Thymus (tissue), 11 donors: ENCODE measurements around the gene SMKR1. TPM values are rescaled to one million over a fixed set of nuclear protein-coding genes. Genes with fewer than 3 reads are reported as not detected.
A peak's percentile ranks its signal among the peaks of the same experiment; 100 is the strongest.
"Not testable (repeated sequence)": the region's sequence is repeated elsewhere in the genome, so short reads cannot be mapped to it uniquely, and the experiment has no call there.

ENCODE experiments used
- DNase-seq, 9 donors: peaks; one replicate each; pipeline ENCODE4 v3.0.0-alpha.2; 2013; ENCODE audit warnings: low spot score in 9 of 9, low read depth in 6 of 9, missing footprints in 1 of 9
- H3K27ac ChIP-seq, 2 donors: one replicate each; pipeline ENCODE4 v1.5.1; 2013; ENCODE audit warnings: control low read depth in 1 of 2, low read depth in 1 of 2, low read length in 1 of 2, mild to moderate bottlenecking in 1 of 2, moderate library complexity in 1 of 2
- H3K27me3 ChIP-seq, 2 donors: one replicate each; pipeline ENCODE4 v1.5.1; 2013; ENCODE audit warnings: low read length in 1 of 2; ENCODE audit not compliant: control insufficient read depth in 2 of 2, insufficient read depth in 1 of 2
- H3K36me3 ChIP-seq, 2 donors: one replicate each; pipeline ENCODE4 v1.5.1; 2013; ENCODE audit warnings: low read length in 1 of 2, mild to moderate bottlenecking in 1 of 2, moderate library complexity in 1 of 2; ENCODE audit not compliant: control insufficient read depth in 2 of 2, insufficient read depth in 2 of 2
- H3K4me1 ChIP-seq, 2 donors: one replicate each; pipeline ENCODE4 v1.5.1; 2013; ENCODE audit warnings: low read length in 2 of 2; ENCODE audit not compliant: control insufficient read depth in 2 of 2, insufficient read depth in 2 of 2
- H3K4me3 ChIP-seq, 2 donors: one replicate each; pipeline ENCODE4 v1.5.1; 2013; ENCODE audit warnings: low read length in 2 of 2, control low read depth in 1 of 2, mild to moderate bottlenecking in 1 of 2
- H3K9me3 ChIP-seq, 2 donors: one replicate each; pipeline ENCODE4 v1.5.1; 2013; ENCODE audit warnings: low read length in 1 of 2, mild to moderate bottlenecking in 1 of 2; ENCODE audit not compliant: control insufficient read depth in 2 of 2, insufficient read depth in 1 of 2
- WGBS: extraction: QIAGEN DNeasy Blood & Tissue Kit; methylation state at CpG from one replicate; pipeline ENCODE4 v1.1.7; 2013; 5-methylcytosine and 5-hydroxymethylcytosine counted together
- polyA plus RNA-seq: library from polyadenylated mRNA; stranded (reverse); fragments of 200-250 nt; gene quantifications from one replicate; pipeline ENCODE4 v1.2.3, GENCODE V29; 2013
- total RNA-seq: library from RNA; stranded (reverse); fragments of 120-200 nt; gene quantifications from one replicate; pipeline ENCODE4 v1.2.4, GENCODE V29; 2013
- donor health status: healthy.

Gene SMKR1
- total and polyA plus RNA-seq, 2 donors: 0.52 to 1.2 TPM

- H3K9me3 ChIP-seq: no peaks in the 10 kb centered on the region
- H3K4me3 ChIP-seq: no peak overlapping the region
- H3K4me1 ChIP-seq: no peaks in the 10 kb centered on the region
- DNase-seq: no peak
- no peaks in the 10 kb centered on the region for H3K27me3 ChIP-seq
- H3K36me3 ChIP-seq: peaks cover 0 to 4% of the 10 kb centered on the region in 2 donors
- no peak overlapping the region for H3K27ac ChIP-seq
- 77% methylated on average over 1 of the region's 1 CpG for WGBS
These were observed 39.9 kb upstream of the SMKR1 start for GRCh38 chr7:129462420-129462819.

GRCh38 chr7:129464194-129464593, 38.1 kb upstream of the SMKR1 start:
- H3K4me1 ChIP-seq: no peaks in the 10 kb centered on the region
- no peak overlapping the region for H3K27ac ChIP-seq
- no peak for DNase-seq
- H3K9me3 ChIP-seq: no peaks in the 10 kb centered on the region
- H3K4me3 ChIP-seq: no peak overlapping the region
- H3K27me3 ChIP-seq: no peaks in the 10 kb centered on the region
- 100% methylated on average over 4 of the region's 4 CpGs for whole genome bisulfite sequencing
- H3K36me3 ChIP-seq: peaks cover 0 to 4% of the 10 kb centered on the region in 2 donors

DNA sequence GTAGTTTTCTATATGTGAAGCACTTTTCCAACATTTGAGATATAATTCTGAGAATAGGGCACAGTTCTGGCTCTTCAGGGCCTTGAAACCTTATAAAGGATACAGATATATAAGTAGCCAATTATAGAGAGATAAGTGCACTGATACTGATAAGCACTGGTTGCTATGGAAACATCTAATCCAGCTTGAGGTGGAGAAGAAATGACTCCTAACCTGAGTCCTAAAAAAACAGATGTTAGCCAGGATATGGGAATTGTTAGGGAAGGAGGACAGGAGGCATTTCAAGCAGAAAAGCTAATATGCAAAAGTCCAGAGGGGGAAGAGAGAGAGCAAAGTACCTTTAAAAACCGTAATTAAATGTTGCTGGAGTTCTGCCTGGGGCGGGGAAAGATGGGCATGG, 37.3 kb upstream of the SMKR1 start:
- no peak for DNase-seq
- H3K9me3 ChIP-seq: no peaks in the 10 kb centered on the region
- H3K36me3 ChIP-seq: peaks cover 0 to 4% of the 10 kb centered on the region in 2 donors
- H3K4me3 ChIP-seq: no peak overlapping the region
- H3K27ac ChIP-seq: no peak overlapping the region
- 96% methylated on average over 2 of the region's 2 CpGs for WGBS
- H3K27me3 ChIP-seq: no peaks in the 10 kb centered on the region
- H3K4me1 ChIP-seq: no peaks in the 10 kb centered on the region

DNA sequence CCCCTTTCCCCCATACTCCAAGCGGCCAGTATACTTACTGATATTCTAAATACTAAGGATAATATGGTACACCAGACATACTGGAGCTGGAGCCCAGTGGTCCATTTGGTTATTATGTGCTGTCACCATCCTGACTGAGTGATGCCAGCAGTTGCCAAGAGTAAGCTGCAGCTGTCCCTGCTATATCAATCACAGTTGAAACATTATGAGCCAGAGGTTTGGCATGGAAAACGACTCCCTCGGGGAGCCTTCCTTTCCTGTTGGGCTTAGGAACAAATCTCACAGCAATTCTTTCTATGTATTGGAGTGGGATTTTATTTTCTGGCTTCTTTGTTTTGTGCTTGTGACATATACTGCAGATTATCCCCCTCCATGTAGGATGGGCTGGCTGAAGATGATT, 35.5 kb upstream of the SMKR1 start:
- WGBS: 95% methylated on average over 3 of the region's 3 CpGs
- no peak overlapping the region for H3K27ac ChIP-seq
- no peaks in the 10 kb centered on the region for H3K9me3 ChIP-seq
- H3K27me3 ChIP-seq: no peaks in the 10 kb centered on the region
- no peaks in the 10 kb centered on the region for H3K4me1 ChIP-seq
- no peak overlapping the region for H3K4me3 ChIP-seq
- no peaks in the 10 kb centered on the region for H3K36me3 ChIP-seq
- no peak for DNase-seq

GRCh38 chr7:129468087-129468486, 34.2 kb upstream of the SMKR1 start:
- no peaks in the 10 kb centered on the region for H3K4me1 ChIP-seq
- no peak for DNase-seq
- H3K36me3 ChIP-seq: no peaks in the 10 kb centered on the region
- no peak overlapping the region for H3K4me3 ChIP-seq
- no peaks in the 10 kb centered on the region for H3K27me3 ChIP-seq
- H3K27ac ChIP-seq: no peak overlapping the region
- no peaks in the 10 kb centered on the region for H3K9me3 ChIP-seq
- 100% methylated on average over 1 of the region's 1 CpG for WGBS

DNA sequence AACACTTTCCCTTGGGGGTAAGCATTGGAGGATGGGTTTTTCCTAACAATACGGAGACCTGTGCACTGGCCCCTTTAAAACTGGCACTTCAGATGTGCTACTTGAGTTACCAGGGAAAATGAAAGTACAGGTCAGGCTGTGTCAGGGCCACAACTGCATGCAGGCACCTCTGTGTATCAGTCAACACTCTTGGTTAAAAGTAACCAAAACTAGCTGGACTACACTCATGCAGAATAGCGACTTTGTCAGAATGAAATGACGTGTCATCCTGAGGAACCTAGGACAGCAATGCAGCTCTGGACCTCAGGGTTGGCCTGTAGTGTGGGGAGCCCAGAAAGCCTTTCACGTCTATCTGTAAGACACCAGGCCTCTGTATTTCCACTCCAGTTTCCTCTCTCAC, 33.8 kb upstream of the SMKR1 start:
- 97% methylated on average over 4 of the region's 4 CpGs for WGBS
- peak in 1 of 9 donors; percentile 8 for DNase-seq
- Histone ChIP-seq H3K4me3 (no peak overlapping the region), H3K9me3 (no peaks in the 10 kb centered on the region), H3K36me3 (no peaks in the 10 kb centered on the region), H3K4me1 (no peaks in the 10 kb centered on the region), H3K27me3 (no peaks in the 10 kb centered on the region), H3K27ac (no peak overlapping the region)

DNA sequence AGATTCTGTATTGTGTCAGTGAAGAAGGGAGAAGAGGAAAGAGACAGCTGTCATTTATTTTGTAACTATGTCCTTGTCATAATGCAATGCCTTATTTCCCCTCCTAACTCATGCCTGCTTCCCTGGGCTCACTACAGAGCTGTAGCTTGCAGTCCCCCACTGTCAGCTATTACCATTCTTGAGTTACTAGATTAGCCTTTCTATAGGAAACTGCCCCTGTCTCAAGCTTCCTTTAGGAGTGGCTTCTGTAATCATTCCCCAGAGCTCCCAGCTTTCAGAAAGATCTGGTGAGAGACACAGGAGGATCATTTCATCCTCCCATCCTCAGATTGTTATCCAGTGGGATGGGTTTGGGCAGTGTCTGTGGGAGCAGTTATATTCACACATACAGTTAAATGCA, 32.4 kb upstream of the SMKR1 start:
- Histone ChIP-seq H3K4me1 (no peaks in the 10 kb centered on the region), H3K4me3 (no peak overlapping the region), H3K36me3 (no peaks in the 10 kb centered on the region), H3K27me3 (no peaks in the 10 kb centered on the region), H3K9me3 (no peaks in the 10 kb centered on the region), H3K27ac (no peak overlapping the region)
- no peak for DNase-seq

- Histone ChIP-seq H3K27me3 (no peaks in the 10 kb centered on the region), H3K4me1 (no peaks in the 10 kb centered on the region), H3K9me3 (no peaks in the 10 kb centered on the region), H3K27ac (no peak overlapping the region), H3K36me3 (no peaks in the 10 kb centered on the region), H3K4me3 (no peak overlapping the region)
- DNase-seq: no peak
- 99% methylated on average over 1 of the region's 1 CpG for WGBS
These were observed 31.9 kb upstream of the SMKR1 start for GRCh38 chr7:129470411-129470810.

- Histone ChIP-seq H3K36me3 (no peaks in the 10 kb centered on the region), H3K9me3 (no peaks in the 10 kb centered on the region), H3K27ac (no peak overlapping the region), H3K27me3 (no peaks in the 10 kb centered on the region), H3K4me1 (no peaks in the 10 kb centered on the region), H3K4me3 (no peak overlapping the region)
- DNase-seq: no peak
These were observed 30.9 kb upstream of the SMKR1 start for GRCh38 chr7:129471402-129471827.

DNA sequence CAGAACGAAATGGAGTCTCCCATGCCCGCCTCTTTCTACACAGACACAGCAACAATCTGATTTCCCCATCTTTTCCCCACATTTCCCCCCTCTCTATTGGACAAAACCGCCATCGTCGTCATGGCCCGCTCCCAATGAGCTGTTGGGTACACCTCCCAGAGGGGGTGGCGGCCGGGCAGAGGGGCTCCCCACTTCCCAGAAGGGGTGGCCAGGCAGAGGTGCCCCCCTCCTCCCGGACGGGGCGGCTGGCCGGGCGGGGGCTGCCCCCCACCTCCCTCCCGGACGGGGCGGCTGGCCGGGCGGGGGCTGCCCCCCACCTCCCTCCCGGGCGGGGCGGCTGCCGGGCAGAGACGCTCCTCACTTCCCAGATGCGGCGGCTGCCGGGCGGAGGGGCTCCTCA, 26.4 kb upstream of the SMKR1 start:
- DNase-seq, H3K4me1 ChIP-seq, H3K27me3 ChIP-seq, H3K4me3 ChIP-seq, H3K36me3 ChIP-seq, H3K27ac ChIP-seq, H3K9me3 ChIP-seq: not testable (repeated sequence)
- 96% methylated on average over 27 of the region's 27 CpGs for WGBS
